Ascending aorta (tissue), 2 donors: ENCODE measurements around the gene TOR1AIP1. TPM values are rescaled to one million over a fixed set of nuclear protein-coding genes. Genes with fewer than 3 reads are reported as not detected.

Source experiments
- DNase-seq, 2 donors: peaks; one replicate each; pipeline ENCODE4 v3.0.0-alpha.2; 2019; ENCODE audit warnings: low spot score in 2 of 2
- H3K27ac ChIP-seq, 2 donors: fragments of 200-600 bp; sonication (generic); one replicate each; pipeline ENCODE4 v1.5.1; 2016 to 2017; ENCODE audit warnings: mild to moderate bottlenecking in 1 of 2
- H3K27me3 ChIP-seq: fragments of 200-600 bp; sonication (generic); one replicate; pipeline ENCODE4 v1.5.1; 2017
- H3K36me3 ChIP-seq, 2 donors: fragments of 200-600 bp; sonication (generic); one replicate each; pipeline ENCODE4 v1.5.1; 2016
- H3K4me1 ChIP-seq, 2 donors: fragments of 200-600 bp; sonication (generic); one replicate each; pipeline ENCODE4 v1.5.1; 2016 to 2017; ENCODE audit warnings: mild to moderate bottlenecking in 1 of 2
- H3K4me3 ChIP-seq, 2 donors: fragments of 200-600 bp; sonication (generic); one replicate each; pipeline ENCODE4 v1.5.1; 2016 to 2017; ENCODE audit warnings: mild to moderate bottlenecking in 1 of 2
- H3K9me3 ChIP-seq, 2 donors: fragments of 200-600 bp; sonication (generic); one replicate each; pipeline ENCODE4 v1.5.1; 2016
- CTCF ChIP-seq, 3 experiments: fragments of 200-600 bp in 2 of 3; fragments of 450-650 bp in 1 of 3; sonication (generic) in 2 of 3; IDR thresholded peaks; one replicate each; pipeline ENCODE4 v1.5.1; 2016 to 2019; ENCODE audit warnings: antibody characterized with exemption in 3 of 3, mild to moderate bottlenecking in 1 of 3, moderate library complexity in 1 of 3
- intact Hi-C: fragments of 100-400 bp; cut with DNase I; formaldehyde crosslinking; loops from one replicate; pipeline ENCODE4 v1.15.1; 2023
- total RNA-seq: library from RNA; depleted of rRNA; stranded (reverse); fragments of >200 nt; gene quantifications from one replicate; pipeline ENCODE4 v1.1.0, GENCODE V29; 2016

The TOR1AIP1 gene
- total RNA-seq, 1 donor from 2014 or later: 46.6 TPM

GRCh38 chr1:179939941-179940340 is 57.9 kb downstream of the TOR1AIP1 start:
- Histone ChIP-seq H3K4me3 (no peak overlapping the region), H3K36me3 (no peaks in the 10 kb centered on the region), H3K27ac (no peak overlapping the region), H3K9me3 (no peaks in the 10 kb centered on the region), H3K4me1 (no peaks in the 10 kb centered on the region), H3K27me3 (no peaks in the 10 kb centered on the region)
- intact Hi-C loops: no loop called here
- no peak for DNase-seq
- no peak for TF ChIP-seq CTCF (IDR thresholded peaks at IDR 0.05)

DNA sequence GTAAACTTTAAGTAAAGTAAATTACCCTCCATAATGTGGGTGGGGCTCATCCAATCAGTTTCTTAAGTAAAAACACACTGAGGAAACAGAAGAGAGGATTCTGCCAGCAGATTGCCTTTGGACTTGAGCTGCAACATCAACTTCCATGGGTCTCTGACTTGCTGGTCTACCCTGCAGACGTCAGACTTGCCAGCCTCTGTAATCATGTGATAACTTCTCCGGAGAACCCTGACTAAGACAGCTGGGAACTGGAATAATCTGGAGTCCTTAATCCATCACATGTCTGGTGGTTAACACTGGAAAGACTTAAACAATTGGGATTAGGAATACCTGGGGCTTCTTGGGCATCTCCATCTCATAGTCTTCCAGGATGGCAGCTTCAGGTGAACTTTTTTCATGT is 59.4 kb downstream of the TOR1AIP1 start:
- Histone ChIP-seq H3K4me3 (no peak overlapping the region), H3K27ac (no peak overlapping the region), H3K36me3 (no peaks in the 10 kb centered on the region), H3K4me1 (no peaks in the 10 kb centered on the region), H3K9me3 (no peaks in the 10 kb centered on the region), H3K27me3 (no peaks in the 10 kb centered on the region)
- no peak for DNase-seq
- intact Hi-C loops: no loop called here
- no peak for TF ChIP-seq CTCF (IDR thresholded peaks at IDR 0.05)

DNA sequence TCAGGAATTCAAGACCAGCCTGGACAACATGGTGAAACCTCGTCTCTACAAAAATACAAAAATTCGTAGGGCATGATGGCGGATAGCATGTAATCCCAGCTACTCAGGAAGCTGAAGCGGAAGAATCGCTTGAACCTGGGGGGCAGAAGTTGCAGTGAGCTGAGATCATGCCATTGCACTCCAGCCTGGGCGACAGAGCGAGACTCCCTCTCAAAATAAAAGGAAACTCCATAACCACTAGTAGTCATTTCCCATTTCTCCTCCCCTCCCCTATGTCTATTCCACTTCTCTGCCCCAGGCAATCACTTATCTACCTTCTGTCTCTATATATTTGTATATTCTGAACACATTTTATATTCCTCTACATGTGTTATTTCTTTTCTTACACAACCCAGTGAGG is 68.6 kb downstream of the TOR1AIP1 start:
- no peaks in the 10 kb centered on the region for H3K27me3 ChIP-seq
- H3K36me3 ChIP-seq: no peaks in the 10 kb centered on the region
- intact Hi-C loops: loop anchor here (10.0 kb wide), 1 partner anchor 204 kb away; the partner anchor contains the start of gene QSOX1
- no peak for DNase-seq
- no peaks in the 10 kb centered on the region for H3K9me3 ChIP-seq
- no peak overlapping the region for H3K4me3 ChIP-seq
- TF ChIP-seq CTCF (IDR thresholded peaks at IDR 0.05): no peak
- H3K27ac ChIP-seq: no peak overlapping the region
- H3K4me1 ChIP-seq: peaks cover 0 to 5% of the 10 kb centered on the region in 2 donors

DNA sequence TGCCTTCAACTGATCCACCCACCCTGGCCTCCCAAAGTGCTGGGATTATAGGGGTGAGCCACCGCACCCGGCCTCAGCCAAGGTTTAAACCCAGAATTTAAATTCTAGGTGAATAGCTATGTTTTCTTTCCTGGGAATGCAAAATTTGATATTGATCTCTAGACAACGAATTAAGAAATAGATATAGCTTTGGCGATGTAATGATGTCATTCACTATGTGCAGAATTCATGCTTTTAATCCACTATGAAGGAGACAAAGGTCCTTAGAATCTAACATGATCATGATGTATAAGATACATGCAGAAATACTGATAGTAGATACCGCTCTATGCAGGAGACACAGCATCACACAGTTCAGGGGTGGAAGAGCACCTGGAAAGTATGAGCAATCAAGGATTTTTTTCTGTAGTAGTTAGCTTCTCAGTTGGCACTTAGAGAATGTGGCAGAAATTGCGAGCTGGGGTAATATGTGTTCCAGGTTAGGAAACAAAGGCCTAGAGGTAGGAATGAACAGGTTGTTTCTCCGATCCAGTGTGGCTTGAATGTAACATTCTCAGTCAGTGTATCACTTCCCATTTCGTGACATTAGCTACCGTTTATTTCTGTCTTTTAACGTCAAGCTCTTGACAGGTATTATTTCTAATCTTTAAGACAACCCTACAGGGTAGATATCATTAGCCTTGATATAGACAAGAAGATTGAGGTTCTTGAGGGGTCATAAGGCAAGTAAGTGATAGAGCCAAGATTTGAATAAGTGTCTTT is 69.5 kb downstream of the TOR1AIP1 start:
- Histone ChIP-seq H3K4me3 (no peak overlapping the region), H3K36me3 (no peaks in the 10 kb centered on the region), H3K27ac (no peak overlapping the region), H3K4me1 (peaks cover 0 to 5% of the 10 kb centered on the region in 2 donors), H3K27me3 (no peaks in the 10 kb centered on the region), H3K9me3 (no peaks in the 10 kb centered on the region)
- intact Hi-C loops: loop anchor here (10.0 kb wide), 1 partner anchor 203 kb away; the partner anchor contains the start of gene QSOX1
- no peak for DNase-seq
- no peak for TF ChIP-seq CTCF (IDR thresholded peaks at IDR 0.05)

DNA sequence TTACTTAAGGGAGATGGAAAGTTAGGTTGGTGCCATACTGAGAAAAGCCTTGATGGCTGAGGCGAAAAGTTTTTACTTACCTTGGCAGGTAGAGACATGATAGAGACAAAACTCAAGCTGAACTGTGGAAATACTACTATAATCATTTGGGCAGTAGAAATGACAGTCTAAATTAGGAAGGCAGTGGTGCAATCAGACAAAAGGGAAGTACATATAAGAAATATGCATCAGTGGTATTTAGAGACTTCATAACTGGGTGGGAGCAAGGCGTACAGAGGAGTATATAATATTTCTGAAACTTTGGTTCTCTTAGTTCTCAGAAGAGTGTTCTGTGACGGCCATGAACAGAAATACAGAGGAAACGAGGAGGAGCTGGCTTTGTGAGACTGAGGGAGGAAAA is 70.1 kb downstream of the TOR1AIP1 start:
- no peak for TF ChIP-seq CTCF (IDR thresholded peaks at IDR 0.05)

More for the DNA sequence above, 70.1 kb downstream of the TOR1AIP1 start:
- H3K27ac ChIP-seq: no peak overlapping the region
- H3K27me3 ChIP-seq: no peaks in the 10 kb centered on the region
- H3K36me3 ChIP-seq: no peaks in the 10 kb centered on the region
- H3K9me3 ChIP-seq: no peaks in the 10 kb centered on the region
- H3K4me3 ChIP-seq: no peak overlapping the region
- no peak for DNase-seq
- intact Hi-C loops: loop anchor here (10.0 kb wide), 1 partner anchor 203 kb away; the partner anchor contains the start of gene QSOX1
- peaks cover 0 to 8% of the 10 kb centered on the region in 2 donors for H3K4me1 ChIP-seq
